Mesenteric fat pad (tissue), 1 donor: Measurements from ENCODE around the gene GOLGA6D. TPM values are rescaled to one million over a fixed set of nuclear protein-coding genes. Genes with fewer than 3 reads are reported as not detected.
A peak's percentile ranks its signal among the peaks of the same experiment; 100 is the strongest.
"Not testable (repeated sequence)": the region's sequence is repeated elsewhere in the genome, so short reads cannot be mapped to it uniquely, and the experiment has no call there.

Source experiments
- DNase-seq: peaks from one replicate; pipeline ENCODE4 v3.0.0-alpha.2; 2020; ENCODE audit warnings: low spot score
- total RNA-seq: library from RNA; stranded (reverse); fragmentation: NEBNext Ultra II Directional; extraction: Animal tissue kit (Norgen Biotek cat#: 25700); gene quantifications from one replicate; pipeline ENCODE4 v1.2.1, GENCODE V29; 2021
- donor health status: DM: yes; HTN: yes; CAD: no.

Gene GOLGA6D
- total RNA-seq, 1 donor from 2014 or later: not detected

DNA sequence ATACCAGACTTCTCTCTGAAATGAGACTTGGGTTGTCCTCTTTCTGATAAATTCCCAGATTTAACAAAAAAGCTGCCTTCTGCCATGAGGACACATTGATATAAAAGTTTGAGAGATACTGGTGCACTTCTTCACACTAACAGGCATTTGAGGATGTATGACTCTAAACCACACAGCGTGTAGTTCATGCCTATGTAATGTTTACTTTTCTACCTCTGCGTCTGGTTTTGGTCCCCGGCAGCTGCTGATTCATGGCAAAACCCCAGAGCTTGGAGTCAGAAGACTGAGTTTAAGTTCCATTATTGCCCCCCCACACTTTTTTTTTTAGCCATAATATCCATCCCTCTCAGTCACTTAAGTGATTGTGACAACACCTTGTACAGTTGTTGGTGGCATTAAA is 1.5 kb downstream of the GOLGA6D start:
- not testable (repeated sequence) for DNase-seq

DNA sequence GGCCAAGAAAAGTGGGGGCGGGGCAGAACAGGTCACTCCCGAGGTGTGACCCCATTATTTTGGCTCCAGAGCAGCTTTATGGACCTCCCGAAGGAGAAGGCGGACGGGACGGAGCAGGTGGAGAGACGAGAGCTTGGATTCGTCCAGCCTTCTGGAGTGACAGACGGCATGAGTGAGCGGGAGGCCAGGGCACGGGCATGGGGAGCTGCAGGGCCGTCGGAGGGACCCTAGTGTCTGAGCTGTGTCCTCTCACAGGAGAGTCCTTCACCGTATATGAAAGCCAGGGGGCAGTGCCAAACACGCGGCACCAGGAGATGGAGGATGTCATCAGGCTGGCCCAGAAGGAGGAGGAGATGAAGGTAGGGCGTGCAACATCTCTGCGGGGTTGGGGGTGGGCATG is 11.0 kb downstream of the GOLGA6D start:
- not testable (repeated sequence) for DNase-seq

DNA sequence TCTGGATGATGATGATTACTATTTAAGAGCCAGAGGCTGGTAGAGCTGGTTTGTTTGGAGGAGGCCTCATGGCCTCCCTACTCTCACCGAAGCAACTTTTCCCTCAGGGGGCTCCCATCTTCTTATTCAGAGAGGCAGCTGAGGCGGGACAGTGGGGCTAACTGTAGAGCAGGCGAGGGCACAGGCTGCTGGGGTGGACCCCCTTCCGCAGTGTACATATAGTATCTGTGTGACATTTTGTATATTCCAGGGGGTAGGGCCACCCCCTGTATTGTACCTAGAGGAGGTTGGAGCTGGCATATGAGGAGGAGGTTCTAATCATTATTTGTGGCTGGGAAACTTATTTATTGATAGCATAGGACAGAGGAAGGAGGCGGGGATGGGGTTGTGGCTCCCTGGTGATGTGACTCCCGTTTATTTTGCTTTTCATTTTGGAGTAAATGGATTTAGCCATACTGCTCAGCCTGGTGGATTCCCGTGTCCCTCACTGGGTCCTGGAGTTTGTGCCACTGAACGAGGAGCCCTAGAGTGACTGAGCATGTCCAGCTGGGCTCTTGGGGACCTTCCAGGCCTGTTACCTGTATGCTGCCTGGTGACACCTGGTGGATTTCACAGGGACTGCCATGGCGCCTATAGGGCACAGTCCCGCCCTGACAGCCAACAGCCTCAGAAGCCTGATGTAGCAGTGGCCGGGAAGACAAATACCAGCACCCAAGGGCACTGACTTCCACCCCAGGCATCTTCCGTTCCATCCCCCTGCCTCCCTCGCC is 16.1 kb downstream of the GOLGA6D start:
- DNase-seq: not testable (repeated sequence)

DNA sequence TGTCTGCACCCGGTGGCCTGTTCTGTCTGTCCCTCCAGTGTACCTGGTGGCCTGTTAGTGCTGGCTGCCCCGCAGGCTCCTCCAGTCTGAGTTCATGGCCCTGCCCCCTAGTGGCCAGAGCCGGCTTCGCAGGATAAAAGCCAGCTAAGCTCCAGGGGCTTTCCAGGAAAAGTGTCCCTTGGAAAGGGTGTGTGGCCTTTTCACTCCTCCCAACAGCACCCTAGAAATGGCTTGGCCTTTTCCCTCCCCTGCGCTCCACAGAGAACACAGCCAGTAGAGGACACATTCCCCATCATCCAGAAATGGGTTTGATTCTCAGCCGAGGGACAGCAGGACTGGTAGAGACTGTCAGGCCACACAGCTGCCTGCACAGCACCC is 16.7 kb downstream of the GOLGA6D start:
- not testable (repeated sequence) for DNase-seq

DNA sequence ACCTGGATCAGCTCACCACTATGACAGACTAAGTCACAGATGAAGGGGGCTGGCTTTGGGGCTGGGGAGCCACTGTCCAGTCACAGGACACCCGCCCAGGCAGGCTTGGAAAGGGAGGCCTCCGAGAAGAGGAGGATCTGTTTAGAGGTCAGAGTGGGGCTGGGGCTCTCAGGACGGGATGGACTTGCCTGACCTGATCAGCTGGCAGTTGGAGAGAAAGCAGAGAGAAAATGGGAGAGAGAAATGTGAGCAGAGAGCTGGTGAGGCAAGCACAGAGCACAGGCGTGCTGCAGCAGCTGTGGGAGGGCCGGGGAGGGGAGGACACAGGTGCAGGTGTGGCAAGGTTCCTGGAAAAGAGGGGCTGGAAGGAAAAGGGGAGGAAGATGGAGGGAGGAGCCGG is 17.4 kb downstream of the GOLGA6D start:
- DNase-seq: not testable (repeated sequence)

DNA sequence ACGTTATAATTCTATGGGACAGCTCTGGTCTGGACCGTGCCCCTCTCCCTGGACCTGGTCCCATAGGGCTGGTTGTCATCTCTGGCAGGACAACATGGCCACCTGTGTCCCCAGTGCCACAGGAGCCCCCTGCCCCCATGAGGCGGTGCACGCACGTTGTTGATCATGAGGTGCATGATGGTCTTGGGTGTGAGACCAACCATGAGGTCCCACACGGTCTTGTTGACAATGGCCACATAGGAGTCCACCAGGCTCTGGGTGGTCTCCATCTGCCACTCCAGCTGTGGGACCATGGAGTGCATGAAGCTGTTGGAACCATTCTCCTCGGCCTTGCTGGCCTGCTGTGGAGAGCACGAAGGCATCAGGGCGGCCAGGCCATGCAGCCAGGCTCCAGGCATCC is 19.7 kb downstream of the GOLGA6D start:
- DNase-seq: no peak

DNA sequence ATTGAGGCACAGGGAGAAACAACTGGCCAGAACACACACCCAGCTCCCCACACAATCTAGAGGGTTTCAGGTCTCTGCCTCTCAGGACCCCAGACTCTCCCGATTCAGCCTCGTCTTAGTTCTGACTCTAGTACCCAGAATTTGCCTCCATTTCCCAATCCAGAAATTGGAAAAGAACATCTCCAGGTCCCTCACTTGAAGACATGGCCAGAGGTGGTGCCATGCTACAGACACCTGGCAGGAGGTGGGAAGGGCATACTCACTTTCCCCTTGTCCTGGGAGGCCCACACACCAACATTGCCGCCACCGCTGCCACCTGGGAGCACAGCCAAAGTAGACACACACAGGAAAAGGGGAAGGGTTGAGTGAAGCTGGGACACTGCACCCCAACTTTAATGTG is 20.1 kb downstream of the GOLGA6D start:
- not testable (repeated sequence) for DNase-seq

DNA sequence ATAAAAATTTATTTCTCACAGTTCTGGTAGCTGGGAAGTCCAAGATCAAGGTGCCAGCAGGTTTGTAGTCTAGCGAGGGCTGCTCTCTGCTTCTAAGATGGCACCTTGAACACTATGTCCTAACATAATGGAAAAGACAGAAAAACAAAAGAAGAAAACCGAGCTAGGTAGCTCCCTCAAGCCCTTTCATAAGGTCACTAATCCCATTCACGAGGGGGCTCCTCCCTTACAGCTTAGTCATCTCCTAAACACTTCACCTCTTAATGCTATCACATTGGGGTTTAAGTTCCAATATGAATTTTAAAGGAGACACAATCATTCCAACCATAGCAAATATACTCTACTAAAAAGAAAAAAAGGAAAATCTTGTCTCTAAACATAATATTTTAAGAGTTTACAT is 23.6 kb downstream of the GOLGA6D start:
- DNase-seq: no peak

DNA sequence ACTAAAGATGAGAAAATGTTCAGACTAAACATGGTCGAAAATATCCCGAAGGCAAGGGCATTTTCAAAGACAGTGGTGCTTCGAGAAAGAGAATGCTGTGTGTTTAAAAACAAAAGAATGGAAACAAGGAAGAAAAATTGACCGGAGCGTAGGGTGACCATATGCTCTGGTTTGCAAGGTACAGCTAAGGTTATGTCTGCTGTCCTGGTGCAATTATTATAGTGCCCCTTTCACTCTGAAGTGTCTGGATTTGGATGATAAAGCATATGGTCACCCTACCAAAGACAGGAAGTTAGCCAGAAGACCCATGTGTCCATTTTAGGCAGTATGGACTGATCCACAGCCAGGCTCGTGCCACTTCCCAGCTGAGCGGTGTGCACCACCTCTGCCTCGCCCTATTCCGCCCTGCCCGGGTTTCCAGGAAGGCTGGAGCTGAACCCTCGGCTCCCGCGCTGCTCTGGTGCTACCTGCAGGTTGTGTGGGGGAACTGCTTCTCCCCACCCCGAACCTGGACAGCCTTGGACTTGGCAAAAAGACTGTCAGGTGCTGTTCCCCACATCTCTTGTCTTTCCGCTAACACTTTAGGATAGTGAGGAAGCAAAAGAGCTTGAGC is 25.2 kb downstream of the GOLGA6D start:
- no peak for DNase-seq

DNA sequence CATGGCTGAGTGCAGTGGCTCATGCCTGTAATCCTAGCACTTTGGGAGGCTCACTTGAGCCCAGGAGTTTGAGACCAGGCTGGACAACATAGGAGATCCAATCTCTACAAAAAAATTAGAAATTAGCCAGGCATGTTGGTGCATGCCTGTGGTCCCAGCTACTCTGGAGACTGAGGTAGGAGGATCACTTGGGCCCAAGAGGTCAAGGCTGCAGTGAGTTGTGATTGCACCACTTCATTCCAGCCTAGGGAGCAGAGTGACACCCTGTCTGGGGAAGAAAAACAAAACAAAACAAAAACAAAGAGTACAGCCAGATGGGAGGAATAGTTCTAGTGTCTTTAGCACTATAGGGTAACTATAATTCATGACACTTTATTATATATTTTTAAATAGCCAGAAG is 27.1 kb downstream of the GOLGA6D start:
- DNase-seq: no peak

DNA sequence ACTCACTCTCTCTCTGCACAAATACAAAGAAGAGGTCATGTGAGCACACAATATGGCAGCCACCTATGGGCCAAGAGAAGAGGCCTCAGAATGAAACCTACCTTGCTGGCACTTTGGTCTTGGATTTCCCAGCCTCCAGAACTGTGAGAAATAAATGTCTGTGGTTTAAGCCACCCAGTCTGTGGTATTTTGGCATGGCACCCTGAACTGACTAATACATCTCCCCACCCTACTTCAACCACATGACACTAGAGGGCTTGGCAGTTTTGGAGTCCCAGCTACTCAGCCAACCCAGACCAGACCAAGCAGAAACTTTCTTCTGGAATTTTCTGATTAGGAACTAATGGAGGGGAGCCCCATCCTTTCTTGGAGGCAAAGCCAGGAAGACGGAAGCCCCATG is 29.9 kb downstream of the GOLGA6D start:
- not testable (repeated sequence) for DNase-seq

DNA sequence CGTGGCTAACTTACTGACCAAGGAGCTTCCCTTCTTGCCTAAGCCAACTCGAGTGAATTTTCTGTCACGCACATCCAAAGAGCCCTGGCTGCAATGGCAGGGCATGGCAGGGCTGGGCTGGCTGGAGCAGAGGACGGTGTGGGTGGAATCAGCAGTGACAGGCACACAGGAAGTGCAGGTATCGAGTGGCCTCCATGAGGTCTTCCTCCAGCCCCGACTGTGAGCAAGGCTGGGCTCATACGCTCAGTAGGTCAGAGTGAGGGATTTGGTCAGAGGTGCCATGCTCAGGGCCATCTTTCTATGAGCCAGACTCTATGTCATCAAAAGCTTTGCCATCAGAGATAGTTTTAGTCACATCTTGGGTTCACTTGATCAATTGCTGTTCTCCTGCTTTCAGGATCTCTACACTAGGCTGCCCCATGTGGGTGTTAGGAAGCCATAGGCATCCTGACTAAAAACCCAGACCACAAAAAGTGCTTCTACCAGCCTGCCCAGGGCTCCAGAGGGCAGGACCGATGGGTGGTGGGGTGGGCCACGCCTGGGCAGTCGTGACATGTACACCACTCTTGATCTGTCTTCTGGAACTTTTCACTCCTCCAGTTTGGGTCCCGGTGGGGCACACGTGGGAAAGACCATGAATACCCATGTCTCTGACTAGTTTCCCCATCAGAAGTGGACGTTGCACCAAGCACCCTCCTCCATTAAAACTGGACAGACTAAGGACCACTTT is 30.6 kb downstream of the GOLGA6D start:
- DNase-seq: no peak

DNA sequence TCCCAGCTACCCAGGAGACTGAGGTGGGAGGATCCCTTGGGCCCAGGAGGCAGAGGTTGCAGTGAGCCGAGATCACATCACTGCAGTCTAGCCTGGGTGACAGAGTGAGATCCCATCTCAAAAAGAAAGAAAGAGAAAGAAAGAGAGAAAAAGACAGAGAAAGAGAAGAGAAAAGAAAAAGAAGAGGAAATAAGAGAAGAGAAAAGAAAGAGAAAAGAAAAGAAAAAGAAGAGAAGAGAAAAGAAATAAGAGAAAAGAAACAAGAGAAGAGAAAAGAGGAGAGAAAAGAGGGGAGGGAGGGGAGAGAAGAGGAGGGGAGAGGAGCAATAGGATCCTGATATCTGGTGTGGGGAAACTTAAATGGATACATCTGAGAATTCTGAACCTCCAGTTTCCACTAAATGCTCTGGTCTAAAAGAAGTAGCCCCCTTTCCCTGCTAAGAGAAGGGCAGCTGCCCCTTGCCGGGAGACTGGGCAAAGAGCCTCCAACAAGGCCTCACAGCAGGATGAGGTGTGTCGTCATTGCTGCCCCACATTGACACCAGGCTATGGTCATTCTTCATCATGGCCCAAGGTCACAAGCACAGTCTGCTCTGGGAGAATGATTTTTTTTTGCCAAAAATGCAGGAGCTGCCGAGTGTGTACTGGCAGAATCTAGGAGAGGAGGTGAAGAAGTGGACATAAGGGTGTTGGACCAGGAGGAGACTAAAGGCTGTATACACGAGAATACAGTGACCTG is 32.1 kb downstream of the GOLGA6D start:
- no peak for DNase-seq

DNA sequence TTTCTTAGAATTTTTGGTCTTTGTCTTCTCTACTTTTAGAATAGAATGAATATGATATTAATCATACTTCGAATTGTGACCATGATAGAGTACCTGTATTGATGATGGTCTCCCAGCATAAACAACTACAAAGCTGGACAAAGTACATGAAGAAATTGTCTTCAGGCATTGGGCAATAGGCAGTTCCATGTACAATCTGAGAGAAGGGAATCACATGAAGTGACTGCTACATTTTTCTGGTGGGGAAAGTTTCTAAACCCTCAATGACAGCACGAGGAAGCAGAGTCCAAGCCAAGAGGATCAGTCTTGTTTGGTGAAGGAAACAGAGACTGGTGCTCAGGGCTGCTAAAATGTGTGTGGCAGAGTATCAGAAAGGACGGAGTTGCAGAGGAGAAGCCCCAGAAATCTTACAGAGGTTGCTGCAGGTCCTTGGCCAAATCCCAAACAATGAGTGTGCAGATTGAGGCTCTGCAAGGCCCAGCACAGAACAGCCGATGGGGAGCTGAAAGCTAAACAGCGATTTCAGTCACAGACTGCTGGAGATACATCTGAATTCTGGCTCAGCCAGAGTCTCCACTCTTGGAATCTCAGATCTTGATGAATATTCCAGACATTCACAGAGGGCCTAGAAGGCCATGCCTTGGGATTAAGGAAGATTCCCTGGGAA is 36.7 kb downstream of the GOLGA6D start:
- DNase-seq: not testable (repeated sequence)

DNA sequence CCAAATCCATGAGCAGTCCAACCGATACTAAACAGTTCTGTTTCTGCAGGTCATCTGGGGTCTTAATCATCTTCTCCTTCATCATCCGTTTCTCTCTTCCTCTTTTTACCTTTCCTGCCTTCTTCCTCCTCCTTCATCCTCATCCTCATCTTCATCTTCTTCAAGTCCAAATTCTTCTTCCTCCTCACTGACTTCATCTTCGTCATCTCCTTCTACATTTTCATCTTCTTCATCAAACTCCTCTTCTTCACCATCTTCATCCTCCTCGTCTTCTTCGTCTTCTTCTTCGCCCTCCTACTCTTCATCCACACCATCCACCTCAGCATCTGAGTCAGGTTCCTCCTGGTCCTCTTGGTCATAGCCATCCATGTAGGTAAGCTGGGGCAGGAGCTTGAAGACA is 39.1 kb downstream of the GOLGA6D start:
- DNase-seq: peak; percentile 1

DNA sequence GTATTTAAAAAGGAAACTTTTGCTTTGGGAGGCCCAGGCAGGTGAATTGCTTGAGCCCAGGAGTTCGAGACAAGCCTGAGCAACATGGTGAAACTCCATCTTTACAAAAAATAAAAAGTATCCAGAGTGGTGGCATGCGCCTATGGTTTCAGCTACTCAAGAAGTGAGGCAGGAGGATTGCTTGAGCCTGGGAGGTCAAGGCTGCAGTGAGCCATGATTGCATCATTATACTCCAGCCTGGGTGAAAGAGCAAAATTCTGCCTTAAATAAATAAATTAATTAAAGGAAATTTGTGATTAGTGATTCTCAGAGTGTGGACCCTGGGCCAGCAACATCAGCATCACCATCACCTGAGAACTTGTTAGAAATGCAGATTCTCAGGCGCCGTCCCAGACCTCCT is 43.3 kb downstream of the GOLGA6D start:
- no peak for DNase-seq

DNA sequence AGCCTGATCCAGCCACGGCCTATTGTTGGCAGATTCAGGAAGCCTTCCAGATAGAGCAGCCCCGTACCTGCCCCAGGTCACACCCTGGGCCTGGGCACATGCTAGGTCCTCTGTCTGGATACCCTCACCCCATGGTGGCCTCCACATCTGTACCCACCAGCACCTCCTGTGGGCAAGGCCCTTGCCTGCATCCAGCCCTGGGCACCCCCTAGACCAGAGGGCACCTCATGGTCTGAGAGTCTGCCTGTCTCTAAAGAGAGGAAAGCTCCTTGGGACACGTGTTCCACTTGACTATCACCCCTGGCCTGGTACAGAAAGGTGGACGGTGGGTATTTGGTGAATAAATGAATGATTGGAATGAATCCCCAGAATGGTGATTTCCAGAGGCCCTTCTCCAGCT is 44.4 kb downstream of the GOLGA6D start:
- DNase-seq: no peak

DNA sequence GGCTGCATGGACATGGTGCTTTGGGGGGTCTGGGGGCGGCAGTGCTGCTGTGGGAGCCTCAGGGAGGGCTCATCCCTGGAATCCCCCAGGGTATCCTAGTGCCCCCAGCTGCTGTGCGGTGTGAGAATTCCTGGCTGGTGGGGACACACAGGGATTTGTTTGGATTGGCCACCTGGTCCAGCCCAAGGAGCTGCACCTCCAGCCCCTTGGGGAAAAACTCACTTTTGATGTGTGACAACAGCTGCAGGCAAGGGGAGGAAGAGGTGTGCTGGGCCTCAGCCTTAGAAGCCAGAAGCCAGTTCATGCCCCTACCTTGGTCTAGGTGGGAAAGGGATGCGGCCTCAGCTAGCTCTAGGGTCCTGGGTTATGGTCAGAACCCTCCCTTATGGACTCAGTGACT is 44.9 kb downstream of the GOLGA6D start:
- no peak for DNase-seq

DNA sequence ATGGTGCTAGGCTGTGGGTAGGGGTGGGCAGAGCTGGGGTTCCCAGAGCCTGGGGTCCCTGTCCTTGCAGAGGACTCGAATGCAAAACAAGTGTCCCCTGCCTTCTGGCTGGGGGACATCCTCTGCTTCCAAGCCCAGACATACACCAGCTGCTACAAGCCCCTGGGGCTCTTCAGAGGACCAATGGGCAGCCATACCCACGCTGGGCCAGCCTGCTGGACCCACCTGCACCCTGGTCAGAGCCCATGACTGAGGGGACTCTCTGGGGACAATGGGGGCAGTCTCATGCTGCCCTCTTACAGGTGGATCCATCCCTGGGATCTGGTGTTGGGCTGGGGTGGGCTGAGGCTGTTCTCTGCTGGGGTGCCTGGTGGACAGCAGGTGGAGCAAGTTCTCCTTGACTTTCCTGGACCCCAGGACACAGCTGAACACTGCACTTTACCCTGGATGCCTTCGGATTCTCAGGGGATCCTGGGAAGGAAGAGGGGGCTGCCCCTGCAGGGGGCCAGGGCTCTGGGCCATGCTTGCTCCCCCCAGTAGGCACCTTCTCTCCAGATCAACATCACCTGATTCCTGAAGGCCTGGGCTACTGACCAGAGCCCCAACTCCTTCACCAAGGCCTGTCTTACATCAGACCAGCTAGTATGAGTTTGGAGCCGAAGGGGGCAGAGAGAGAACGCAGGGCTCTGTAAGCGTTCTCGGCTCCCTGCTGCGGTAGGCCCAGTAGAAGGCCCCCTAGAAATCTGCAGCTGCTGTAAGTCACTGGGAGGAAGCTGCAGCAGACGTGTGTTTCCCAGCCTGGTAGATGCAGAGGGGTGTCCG is 46.1 kb downstream of the GOLGA6D start:
- no peak for DNase-seq

DNA sequence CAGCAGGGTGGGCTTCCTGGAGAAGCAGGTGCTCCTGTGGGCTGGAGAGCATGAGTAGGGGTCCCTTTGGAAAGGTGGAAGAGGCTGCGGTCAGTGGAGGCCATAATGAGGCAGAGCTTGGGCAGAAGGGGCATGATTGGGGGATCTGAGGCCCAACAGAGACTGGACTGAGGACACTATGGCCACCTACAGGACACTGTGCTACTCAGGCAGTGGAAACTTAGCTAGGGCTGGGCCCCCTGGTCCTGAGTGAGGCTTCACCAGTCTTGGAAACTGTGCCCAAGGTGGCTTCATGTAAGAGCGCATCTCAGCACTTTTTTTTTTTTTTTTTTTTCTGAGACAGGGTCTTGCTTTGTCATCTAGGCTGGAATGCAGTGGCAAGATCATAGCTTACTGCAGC is 46.9 kb downstream of the GOLGA6D start:
- DNase-seq: no peak
